Upper lobe of right lung (tissue), 1 donor: ENCODE data around the gene GLIS1. TPM values are rescaled to one million over a fixed set of nuclear protein-coding genes. Genes with fewer than 3 reads are reported as not detected.

Experiments used
- ATAC-seq: fragments of 200-7000 bp; cut with Tn5 transposase; one replicate; pipeline ENCODE4 v1.9.1; 2020; ENCODE audit warnings: mild to moderate bottlenecking, moderate library complexity
- DNase-seq: peaks from one replicate; pipeline ENCODE4 v3.0.0-alpha.2; 2020
- H3K27ac ChIP-seq: fragments of 200-600 bp; one replicate; pipeline ENCODE4 v1.8.0; 2022
- H3K27me3 ChIP-seq: fragments of 200-600 bp; one replicate; pipeline ENCODE4 v1.8.0; 2022; ENCODE audit warnings: mild to moderate bottlenecking
- H3K36me3 ChIP-seq: fragments of 200-600 bp; one replicate; pipeline ENCODE4 v1.8.0; 2022
- H3K4me1 ChIP-seq: fragments of 200-600 bp; one replicate; pipeline ENCODE4 v1.8.0; 2022
- H3K4me3 ChIP-seq: fragments of 200-600 bp; one replicate; pipeline ENCODE4 v1.8.0; 2022; ENCODE audit warnings: mild to moderate bottlenecking
- H3K9me3 ChIP-seq: fragments of 200-600 bp; one replicate; pipeline ENCODE4 v1.8.0; 2022
- intact Hi-C: fragments of 100-400 bp; cut with DNase I; formaldehyde crosslinking; loops from one replicate; pipeline ENCODE4 v1.11.0; 2022
- total RNA-seq: library from RNA; stranded (reverse); fragmentation: NEBNext Ultra II Directional; extraction: Animal tissue kit (Norgen Biotek cat#: 25700); gene quantifications from one replicate; pipeline ENCODE4 v1.2.1, GENCODE V29; 2021
- TF ChIP-seq, protein P1 (sequence below): fragments of 200-600 bp; IDR thresholded peaks from one replicate; pipeline ENCODE4 v1.8.0; 2022; ENCODE audit warnings: antibody characterized with exemption
- donor health status: DM: no; HTN: yes; CAD: no; lungs with severe emphysema.

The GLIS1 gene
- total RNA-seq, 1 donor from 2014 or later = 0.14 TPM

DNA sequence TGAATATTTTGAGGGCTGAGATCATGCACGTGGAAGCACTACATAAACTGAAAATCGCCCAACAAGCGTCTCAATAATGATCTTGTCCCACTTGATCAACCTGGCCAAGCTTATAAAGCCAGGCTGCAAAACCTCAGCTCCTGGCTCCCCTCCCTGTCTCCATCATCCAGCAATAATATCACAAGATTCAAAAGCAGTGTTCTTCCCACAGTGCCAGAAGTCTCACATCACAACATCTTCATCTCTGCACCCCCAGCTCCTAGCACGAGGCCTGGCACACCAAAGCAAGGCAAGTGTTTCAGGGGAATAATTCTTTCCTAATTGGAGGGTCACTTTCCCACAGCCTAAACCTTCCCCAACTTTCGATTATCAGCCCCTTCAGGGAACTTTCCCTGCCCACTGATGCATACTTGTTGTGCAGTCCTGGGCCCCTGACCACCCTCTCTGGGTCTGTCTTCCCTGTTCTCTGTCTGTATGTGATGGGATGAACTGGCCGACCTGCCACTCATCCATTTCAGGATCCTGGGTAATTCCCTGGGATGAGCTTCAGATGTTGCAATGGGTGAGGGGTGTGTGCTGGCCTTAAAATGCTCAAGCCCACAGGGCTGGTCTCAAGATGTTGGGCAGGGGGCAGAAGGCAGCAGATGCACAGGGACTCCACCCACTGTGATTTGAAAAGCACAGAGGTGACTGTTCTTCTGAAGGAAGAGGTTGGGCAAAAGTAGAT is 150.7 kb downstream of the GLIS1 start:
- DNase-seq (peak; percentile 20), ATAC-seq (no peak)
- no peak overlapping the region for H3K4me3 ChIP-seq
- TF ChIP-seq, protein P1, sequence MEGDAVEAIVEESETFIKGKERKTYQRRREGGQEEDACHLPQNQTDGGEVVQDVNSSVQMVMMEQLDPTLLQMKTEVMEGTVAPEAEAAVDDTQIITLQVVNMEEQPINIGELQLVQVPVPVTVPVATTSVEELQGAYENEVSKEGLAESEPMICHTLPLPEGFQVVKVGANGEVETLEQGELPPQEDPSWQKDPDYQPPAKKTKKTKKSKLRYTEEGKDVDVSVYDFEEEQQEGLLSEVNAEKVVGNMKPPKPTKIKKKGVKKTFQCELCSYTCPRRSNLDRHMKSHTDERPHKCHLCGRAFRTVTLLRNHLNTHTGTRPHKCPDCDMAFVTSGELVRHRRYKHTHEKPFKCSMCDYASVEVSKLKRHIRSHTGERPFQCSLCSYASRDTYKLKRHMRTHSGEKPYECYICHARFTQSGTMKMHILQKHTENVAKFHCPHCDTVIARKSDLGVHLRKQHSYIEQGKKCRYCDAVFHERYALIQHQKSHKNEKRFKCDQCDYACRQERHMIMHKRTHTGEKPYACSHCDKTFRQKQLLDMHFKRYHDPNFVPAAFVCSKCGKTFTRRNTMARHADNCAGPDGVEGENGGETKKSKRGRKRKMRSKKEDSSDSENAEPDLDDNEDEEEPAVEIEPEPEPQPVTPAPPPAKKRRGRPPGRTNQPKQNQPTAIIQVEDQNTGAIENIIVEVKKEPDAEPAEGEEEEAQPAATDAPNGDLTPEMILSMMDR = no peak
- no peaks in the 10 kb centered on the region for H3K36me3 ChIP-seq
- intact Hi-C loops = no loop called here
- H3K27me3 ChIP-seq = no peaks in the 10 kb centered on the region
- H3K4me1 ChIP-seq = no peaks in the 10 kb centered on the region
- H3K9me3 ChIP-seq = no peaks in the 10 kb centered on the region
- H3K27ac ChIP-seq = no peak overlapping the region

DNA sequence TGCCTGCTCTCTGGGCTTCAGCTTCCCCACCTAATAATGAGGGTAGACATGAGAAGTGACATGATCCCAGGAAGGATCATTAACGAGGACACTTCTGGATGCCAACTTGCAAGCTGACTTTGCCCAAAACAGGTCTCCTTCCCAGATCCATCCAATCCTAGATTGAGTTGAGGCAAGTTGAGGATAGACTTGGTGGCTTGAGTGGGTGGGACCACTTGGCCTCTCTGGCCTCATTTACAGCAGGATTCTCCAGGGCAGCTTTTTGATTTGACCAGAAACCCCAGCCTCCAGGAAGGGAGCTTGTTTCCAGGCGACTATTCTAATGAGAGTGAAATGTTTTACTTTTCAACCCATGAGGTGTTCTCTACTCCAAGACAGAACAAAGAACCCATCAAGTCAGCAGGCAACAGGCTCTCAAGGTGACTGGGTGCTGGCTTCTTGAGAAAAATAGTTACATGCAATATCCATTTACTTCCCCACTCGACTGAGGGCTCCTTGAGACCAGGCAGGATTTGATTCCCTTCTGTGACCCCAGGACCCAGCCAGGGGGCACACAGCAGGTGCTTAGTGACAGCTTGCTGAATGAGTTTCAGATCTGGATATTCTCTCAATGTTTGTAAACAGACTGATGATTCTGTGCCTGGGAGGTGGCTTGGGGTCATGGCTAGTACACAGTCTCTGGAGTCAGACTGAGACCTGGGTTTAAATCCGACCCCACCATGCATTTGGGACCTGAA is 151.5 kb downstream of the GLIS1 start:
- Histone ChIP-seq H3K27me3 (no peaks in the 10 kb centered on the region), H3K4me1 (no peaks in the 10 kb centered on the region), H3K4me3 (no peak overlapping the region), H3K36me3 (no peaks in the 10 kb centered on the region), H3K9me3 (no peaks in the 10 kb centered on the region), H3K27ac (no peak overlapping the region)
- TF ChIP-seq, protein P1 = no peak
- ATAC-seq (no peak), DNase-seq (no peak)
- intact Hi-C loops = no loop called here

DNA sequence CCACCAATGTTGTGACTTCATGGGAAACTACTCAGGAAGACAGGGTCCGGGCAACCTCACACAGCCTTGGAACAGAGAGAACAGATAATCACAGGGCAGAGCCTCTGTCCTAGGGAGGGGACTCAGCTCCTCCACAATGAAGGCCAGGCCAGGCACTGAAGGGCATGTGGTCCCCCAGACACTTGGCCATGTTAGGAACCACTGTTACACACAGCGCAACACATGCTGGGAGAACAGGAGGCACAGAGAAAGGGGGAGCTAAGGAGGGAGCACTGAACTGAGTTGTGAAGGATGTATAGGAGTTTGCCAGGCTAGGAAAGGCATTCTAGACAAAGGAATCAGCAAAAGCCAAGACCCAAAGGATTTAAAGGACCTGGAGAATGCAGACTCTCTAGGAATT is 152.2 kb downstream of the GLIS1 start:
- no peaks in the 10 kb centered on the region for H3K9me3 ChIP-seq
- no peaks in the 10 kb centered on the region for H3K4me1 ChIP-seq
- H3K27ac ChIP-seq = no peak overlapping the region
- H3K4me3 ChIP-seq = no peak overlapping the region
- H3K36me3 ChIP-seq = no peaks in the 10 kb centered on the region
- no peaks in the 10 kb centered on the region for H3K27me3 ChIP-seq
- ATAC-seq (no peak), DNase-seq (no peak)
- intact Hi-C loops = no loop called here
- TF ChIP-seq, protein P1 = no peak

DNA sequence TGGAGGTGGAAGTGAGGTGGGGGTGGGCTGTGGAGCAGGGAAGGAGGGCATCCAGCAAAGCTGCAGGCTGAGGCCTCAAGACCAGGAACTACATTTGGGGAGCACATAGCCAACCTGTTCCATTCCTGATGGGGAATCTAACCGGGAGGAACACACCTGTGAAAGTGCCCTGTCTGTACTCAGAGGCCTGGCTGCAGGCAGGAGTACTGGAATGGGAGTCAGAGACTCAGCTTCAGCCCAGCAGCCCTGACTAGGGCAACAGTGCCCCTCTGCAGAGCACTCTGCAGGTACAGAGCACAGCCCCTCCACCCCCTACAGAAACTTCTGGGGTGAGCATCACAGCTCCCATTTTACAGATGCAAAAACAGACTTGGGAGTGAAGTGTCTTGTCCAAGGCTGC is 153.4 kb downstream of the GLIS1 start:
- TF ChIP-seq, protein P1 = no peak
- Histone ChIP-seq H3K36me3 (no peaks in the 10 kb centered on the region), H3K9me3 (no peaks in the 10 kb centered on the region), H3K4me1 (no peaks in the 10 kb centered on the region), H3K4me3 (no peak overlapping the region), H3K27me3 (no peaks in the 10 kb centered on the region), H3K27ac (no peak overlapping the region)
- ATAC-seq (no peak), DNase-seq (peak; percentile 11)
- intact Hi-C loops = no loop called here

DNA sequence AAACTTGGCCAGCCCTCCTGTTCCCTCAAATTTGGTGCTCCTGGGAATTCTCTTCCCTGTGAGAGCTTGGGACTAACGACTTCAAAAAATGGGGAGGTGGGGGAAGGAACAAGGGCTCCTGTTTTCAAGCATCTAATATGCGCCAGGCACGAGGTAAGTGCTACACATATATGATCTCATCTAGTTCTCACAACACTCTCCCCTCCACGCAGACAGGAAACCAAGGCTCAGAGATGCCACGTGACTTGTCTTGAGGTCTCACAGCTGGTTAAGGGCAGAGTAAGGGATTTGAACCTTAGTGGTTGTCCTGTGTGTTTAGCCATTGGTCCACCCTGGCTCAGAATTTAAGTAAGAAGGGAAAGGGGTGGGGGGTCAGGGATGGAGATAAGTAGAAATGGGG is 153.8 kb downstream of the GLIS1 start:
- DNase-seq = no peak

More for the DNA sequence above, 153.8 kb downstream of the GLIS1 start:
- intact Hi-C loops = no loop called here
- no peak overlapping the region for H3K27ac ChIP-seq
- H3K36me3 ChIP-seq = no peaks in the 10 kb centered on the region
- H3K27me3 ChIP-seq = no peaks in the 10 kb centered on the region
- no peak for ATAC-seq
- TF ChIP-seq, protein P1 = no peak
- no peaks in the 10 kb centered on the region for H3K9me3 ChIP-seq
- no peaks in the 10 kb centered on the region for H3K4me1 ChIP-seq
- H3K4me3 ChIP-seq = no peak overlapping the region
